Mesenchymal stem cell (in vitro differentiated cells and primary cell): ENCODE measurements around the gene TTC22.
"Not testable (repeated sequence)": the region's sequence is repeated elsewhere in the genome, so short reads cannot be mapped to it uniquely, and the experiment has no call there.

ENCODE experiments used
- DNase-seq: peaks from one replicate; pipeline ENCODE4 v3.0.0-alpha.2; 2013
- H2AFZ ChIP-seq: one replicate; pipeline ENCODE4 v1.6.1; 2013; ENCODE audit warnings: low read depth, mild to moderate bottlenecking, control low read depth, inconsistent platforms, low read length, moderate library complexity
- H2AK5ac ChIP-seq: 2 replicates; pipeline ENCODE4 v1.6.1; 2013; ENCODE audit warnings: low read length, moderate library complexity, mild to moderate bottlenecking, inconsistent platforms; ENCODE audit not compliant: severe bottlenecking
- H2BK120ac ChIP-seq: one replicate; pipeline ENCODE4 v1.6.1; 2013; ENCODE audit warnings: low read depth, mild to moderate bottlenecking, inconsistent platforms, low read length, moderate library complexity
- H2BK12ac ChIP-seq, 2 experiments: one replicate each; pipeline ENCODE4 v1.6.1; 2013; ENCODE audit warnings: inconsistent platforms in 2 of 2, low read length in 2 of 2, mild to moderate bottlenecking in 2 of 2, moderate library complexity in 2 of 2, control low read depth in 1 of 2
- H2BK15ac ChIP-seq: one replicate; pipeline ENCODE4 v1.6.1; 2013; ENCODE audit warnings: mild to moderate bottlenecking, low read depth, inconsistent platforms; ENCODE audit not compliant: poor library complexity, severe bottlenecking
- H2BK5ac ChIP-seq: 2 replicates; pipeline ENCODE4 v1.6.1; 2013; ENCODE audit warnings: low read depth, mild to moderate bottlenecking, low read length, control low read depth, inconsistent platforms; ENCODE audit not compliant: poor library complexity, severe bottlenecking
- H3K14ac ChIP-seq, 2 experiments: one replicate each; pipeline ENCODE4 v1.6.1; 2013; ENCODE audit warnings: inconsistent platforms in 2 of 2, low read length in 2 of 2, control low read depth in 1 of 2, mild to moderate bottlenecking in 1 of 2, moderate library complexity in 1 of 2
- H3K18ac ChIP-seq, 2 experiments: one replicate each; pipeline ENCODE4 v1.6.1; 2013; ENCODE audit warnings: inconsistent platforms in 2 of 2, low read length in 2 of 2, control low read depth in 1 of 2, low read depth in 1 of 2, mild to moderate bottlenecking in 1 of 2
- H3K23ac ChIP-seq, 2 experiments: one replicate each; pipeline ENCODE4 v1.6.1; 2013; ENCODE audit warnings: inconsistent platforms in 2 of 2, low read length in 2 of 2, mild to moderate bottlenecking in 2 of 2, moderate library complexity in 2 of 2, control low read depth in 1 of 2
- H3K27ac ChIP-seq: 2 replicates; pipeline ENCODE4 v1.5.1; 2013; ENCODE audit warnings: mild to moderate bottlenecking, moderate library complexity, low read length, control low read depth, inconsistent platforms; ENCODE audit not compliant: poor library complexity, severe bottlenecking
- H3K27me3 ChIP-seq, 2 experiments: 2 replicates each; pipeline versions ENCODE4 v1.6.1 to v1.7.0; 2013; ENCODE audit warnings: low read length in 2 of 2, mild to moderate bottlenecking in 2 of 2, moderate library complexity in 2 of 2, control low read depth in 1 of 2, inconsistent platforms in 1 of 2; ENCODE audit not compliant: control insufficient read depth in 1 of 2, insufficient read depth in 1 of 2
- H3K36me3 ChIP-seq, 2 experiments: 2 replicates each; pipeline versions ENCODE4 v1.6.1 to v1.7.0; 2013; ENCODE audit warnings: low read length in 2 of 2, control low read depth in 1 of 2, inconsistent platforms in 1 of 2, low read depth in 1 of 2, mild to moderate bottlenecking in 1 of 2; ENCODE audit not compliant: insufficient read depth in 2 of 2, control insufficient read depth in 1 of 2
- H3K4ac ChIP-seq, 2 experiments: one replicate each; pipeline ENCODE4 v1.6.1; 2013; ENCODE audit warnings: inconsistent platforms in 2 of 2, low read length in 2 of 2, mild to moderate bottlenecking in 2 of 2, moderate library complexity in 2 of 2, control low read depth in 1 of 2, low read depth in 1 of 2
- H3K4me1 ChIP-seq: 2 replicates; pipeline ENCODE4 v1.6.1; 2013; ENCODE audit warnings: low read depth, low read length, control low read depth; ENCODE audit not compliant: control insufficient read depth, insufficient read depth
- H3K4me2 ChIP-seq: 2 replicates; pipeline ENCODE4 v1.6.1; 2013; ENCODE audit warnings: low read length, mild to moderate bottlenecking, inconsistent platforms; ENCODE audit not compliant: poor library complexity, severe bottlenecking
- H3K4me3 ChIP-seq, 2 experiments: 2 replicates each; pipeline versions ENCODE4 v1.5.1 to v1.7.0; 2013; ENCODE audit warnings: low read length in 2 of 2, mild to moderate bottlenecking in 2 of 2, control low read depth in 1 of 2, low read depth in 1 of 2; ENCODE audit not compliant: insufficient read depth in 1 of 2
- H3K79me1 ChIP-seq: replicated peaks from 2 replicates; pipeline ENCODE4 v1.6.1; 2013; ENCODE audit warnings: mild to moderate bottlenecking, control low read depth, low read length, inconsistent platforms; ENCODE audit not compliant: poor library complexity, severe bottlenecking
- H3K9ac ChIP-seq: 2 replicates; pipeline ENCODE4 v1.7.0; 2013; ENCODE audit warnings: mild to moderate bottlenecking, low read length, moderate library complexity
- H3K9me3 ChIP-seq: 2 replicates; pipeline ENCODE4 v1.7.0; 2013; ENCODE audit warnings: mild to moderate bottlenecking, low read length; ENCODE audit not compliant: control insufficient read depth
- H4K8ac ChIP-seq: one replicate; pipeline ENCODE4 v1.6.1; 2013; ENCODE audit warnings: inconsistent platforms, mild to moderate bottlenecking, low read length, moderate library complexity
- H4K91ac ChIP-seq: one replicate; pipeline ENCODE4 v1.6.1; 2013; ENCODE audit warnings: mild to moderate bottlenecking, low read length, inconsistent platforms
- WGBS: methylation state at CpG from one replicate; pipeline ENCODE4 v1.1.7; 2013; ENCODE audit warnings: mixed read lengths; 5-methylcytosine and 5-hydroxymethylcytosine counted together

The TTC22 gene

GRCh38 chr1:54775828-54776721 lies 25.0 kb downstream of the TTC22 start:
- H3K4me3 ChIP-seq, H2BK12ac ChIP-seq, H3K14ac ChIP-seq, DNase-seq, H3K9ac ChIP-seq, H2BK15ac ChIP-seq, H3K4ac ChIP-seq, H3K18ac ChIP-seq, H4K8ac ChIP-seq, H3K4me2 ChIP-seq, H4K91ac ChIP-seq, H3K79me1 ChIP-seq, H3K36me3 ChIP-seq, H3K23ac ChIP-seq, H2AK5ac ChIP-seq, H3K27ac ChIP-seq, H2BK5ac ChIP-seq, H3K4me1 ChIP-seq, H2AFZ ChIP-seq, H3K9me3 ChIP-seq, H2BK120ac ChIP-seq: not testable (repeated sequence)
- WGBS, result 93% methylated on average over 9 of the region's 16 CpGs
- peaks cover 11 to 46% of the 10 kb centered on the region in 2 experiments for H3K27me3 ChIP-seq

GRCh38 chr1:54774820-54775498 lies 26.2 kb downstream of the TTC22 start:
- H2BK12ac ChIP-seq, result no peak overlapping the region
- H3K79me1 ChIP-seq, result no peaks in the 10 kb centered on the region
- H3K27ac ChIP-seq, result no peak overlapping the region
- peak; percentile 46 for DNase-seq
- peaks cover 11 to 36% of the 10 kb centered on the region in 2 experiments for H3K27me3 ChIP-seq
- H3K9ac ChIP-seq, result no peak overlapping the region
- no peak overlapping the region for H4K91ac ChIP-seq
- no peak overlapping the region for H3K23ac ChIP-seq
- H3K4ac ChIP-seq, result no peak overlapping the region
- H2BK15ac ChIP-seq, result no peak overlapping the region
- H2BK5ac ChIP-seq, result no peak overlapping the region
- no peaks in the 10 kb centered on the region for H3K9me3 ChIP-seq
- H4K8ac ChIP-seq, result peak overlapping the region; percentile 47
- H3K4me1 ChIP-seq, result peaks cover 1% of the 10 kb centered on the region
- no peak overlapping the region for H2BK120ac ChIP-seq
- H3K18ac ChIP-seq, result no peak overlapping the region
- H3K36me3 ChIP-seq, result no peaks in the 10 kb centered on the region
- no peak overlapping the region for H2AFZ ChIP-seq
- H3K14ac ChIP-seq, result no peak overlapping the region
- H2AK5ac ChIP-seq, result no peak overlapping the region
- WGBS, result 61% methylated on average over 10 of the region's 15 CpGs
- no peak overlapping the region for H3K4me3 ChIP-seq
- H3K4me2 ChIP-seq, result no peak overlapping the region

- DNase-seq, result no peak
Measured at GRCh38 chr1:54772951-54773350, 28.2 kb downstream of the TTC22 start.

GRCh38 chr1:54768093-54768492 lies 33.0 kb downstream of the TTC22 start:
- peak; percentile 10 for DNase-seq
- Histone ChIP-seq H2AFZ (no peak overlapping the region), H3K9me3 (no peaks in the 10 kb centered on the region), H2BK120ac (no peak overlapping the region), H3K79me1 (no peaks in the 10 kb centered on the region), H3K4ac (no peak overlapping the region), H4K8ac (no peak overlapping the region), H2BK15ac (no peak overlapping the region), H3K23ac (no peak overlapping the region), H3K4me1 (peaks cover 17% of the 10 kb centered on the region), H3K36me3 (no peaks in the 10 kb centered on the region), H3K4me2 (no peak overlapping the region), H2AK5ac (no peak overlapping the region), H3K9ac (no peak overlapping the region), H3K27ac (no peak overlapping the region), H3K18ac (no peak overlapping the region), H4K91ac (no peak overlapping the region), H3K4me3 (no peak overlapping the region), H2BK12ac (no peak overlapping the region), H3K27me3 (no peaks in the 10 kb centered on the region), H3K14ac (no peak overlapping the region), H2BK5ac (no peak overlapping the region)
- 89% methylated on average over 5 of the region's 5 CpGs for WGBS

More at GRCh38 chr1:54772951-54773350, 28.2 kb downstream of the TTC22 start:
- Histone ChIP-seq H2BK12ac (no peak overlapping the region), H3K4ac (no peak overlapping the region), H3K27me3 (peaks cover 7 to 17% of the 10 kb centered on the region in 2 experiments), H3K4me2 (no peak overlapping the region), H3K23ac (no peak overlapping the region), H3K18ac (no peak overlapping the region), H2BK5ac (no peak overlapping the region), H3K9me3 (no peaks in the 10 kb centered on the region), H3K9ac (no peak overlapping the region), H2BK15ac (no peak overlapping the region), H3K27ac (no peak overlapping the region), H4K91ac (no peak overlapping the region), H2BK120ac (no peak overlapping the region), H3K14ac (no peak overlapping the region), H3K4me1 (peaks cover 5% of the 10 kb centered on the region), H3K36me3 (no peaks in the 10 kb centered on the region), H2AK5ac (no peak overlapping the region), H3K79me1 (no peaks in the 10 kb centered on the region), H3K4me3 (no peak overlapping the region), H2AFZ (no peak overlapping the region), H4K8ac (no peak overlapping the region)
- 72% methylated on average over 2 of the region's 2 CpGs for WGBS
